ENCODE measurements around the gene P2RX7.

GRCh38 chr12:121114019-121114639 is 18.5 kb upstream of the P2RX7 start:
- TF ChIP-seq EZH2phosphoT487 (IDR thresholded peaks at IDR 0.05; ENCODE audit: borderline replicate concordance, low read depth, low read length): no peak
- TF ChIP-seq, protein P1, sequence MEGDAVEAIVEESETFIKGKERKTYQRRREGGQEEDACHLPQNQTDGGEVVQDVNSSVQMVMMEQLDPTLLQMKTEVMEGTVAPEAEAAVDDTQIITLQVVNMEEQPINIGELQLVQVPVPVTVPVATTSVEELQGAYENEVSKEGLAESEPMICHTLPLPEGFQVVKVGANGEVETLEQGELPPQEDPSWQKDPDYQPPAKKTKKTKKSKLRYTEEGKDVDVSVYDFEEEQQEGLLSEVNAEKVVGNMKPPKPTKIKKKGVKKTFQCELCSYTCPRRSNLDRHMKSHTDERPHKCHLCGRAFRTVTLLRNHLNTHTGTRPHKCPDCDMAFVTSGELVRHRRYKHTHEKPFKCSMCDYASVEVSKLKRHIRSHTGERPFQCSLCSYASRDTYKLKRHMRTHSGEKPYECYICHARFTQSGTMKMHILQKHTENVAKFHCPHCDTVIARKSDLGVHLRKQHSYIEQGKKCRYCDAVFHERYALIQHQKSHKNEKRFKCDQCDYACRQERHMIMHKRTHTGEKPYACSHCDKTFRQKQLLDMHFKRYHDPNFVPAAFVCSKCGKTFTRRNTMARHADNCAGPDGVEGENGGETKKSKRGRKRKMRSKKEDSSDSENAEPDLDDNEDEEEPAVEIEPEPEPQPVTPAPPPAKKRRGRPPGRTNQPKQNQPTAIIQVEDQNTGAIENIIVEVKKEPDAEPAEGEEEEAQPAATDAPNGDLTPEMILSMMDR (conservative IDR thresholded peaks at IDR 0.05; ENCODE audit: low read length): no peak
